GM18499 (cell line): ENCODE measurements around the gene HMX1.

Experiments
- ATAC-seq: cut with Tn5 transposase; IDR thresholded peaks from one replicate; pipeline ENCODE4 v1.9.1; 2021; ENCODE audit warnings: moderate number of reproducible peaks; ENCODE audit not compliant: insufficient read depth, unreplicated experiment

HMX1 gene

GRCh38 chr4:8893624-8894423 is 22.2 kb upstream of the HMX1 start:
- ATAC-seq = no peak

DNA sequence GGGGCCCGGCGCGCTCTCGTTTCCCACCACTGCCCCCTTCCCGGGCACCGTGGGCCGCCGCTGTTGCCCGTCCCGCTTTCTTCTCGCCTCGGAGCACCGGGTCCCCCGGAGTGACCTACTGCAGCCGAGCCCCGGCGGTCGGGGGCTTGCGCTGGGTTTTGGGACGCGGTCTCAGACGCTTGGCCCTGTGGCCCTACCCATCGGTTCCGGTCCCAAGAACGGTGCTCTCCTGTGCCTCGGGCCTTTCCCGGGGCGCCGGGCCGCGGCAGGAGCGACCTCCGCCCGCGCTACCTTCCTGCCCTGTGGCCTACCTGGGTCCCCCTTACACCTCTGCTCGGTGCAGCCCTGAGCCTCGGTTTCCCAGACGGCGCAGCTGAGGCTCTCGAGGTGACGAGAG is 21.6 kb upstream of the HMX1 start:
- no peak for ATAC-seq

GRCh38 chr4:8892556-8893226 is 21.1 kb upstream of the HMX1 start:
- no peak for ATAC-seq

DNA sequence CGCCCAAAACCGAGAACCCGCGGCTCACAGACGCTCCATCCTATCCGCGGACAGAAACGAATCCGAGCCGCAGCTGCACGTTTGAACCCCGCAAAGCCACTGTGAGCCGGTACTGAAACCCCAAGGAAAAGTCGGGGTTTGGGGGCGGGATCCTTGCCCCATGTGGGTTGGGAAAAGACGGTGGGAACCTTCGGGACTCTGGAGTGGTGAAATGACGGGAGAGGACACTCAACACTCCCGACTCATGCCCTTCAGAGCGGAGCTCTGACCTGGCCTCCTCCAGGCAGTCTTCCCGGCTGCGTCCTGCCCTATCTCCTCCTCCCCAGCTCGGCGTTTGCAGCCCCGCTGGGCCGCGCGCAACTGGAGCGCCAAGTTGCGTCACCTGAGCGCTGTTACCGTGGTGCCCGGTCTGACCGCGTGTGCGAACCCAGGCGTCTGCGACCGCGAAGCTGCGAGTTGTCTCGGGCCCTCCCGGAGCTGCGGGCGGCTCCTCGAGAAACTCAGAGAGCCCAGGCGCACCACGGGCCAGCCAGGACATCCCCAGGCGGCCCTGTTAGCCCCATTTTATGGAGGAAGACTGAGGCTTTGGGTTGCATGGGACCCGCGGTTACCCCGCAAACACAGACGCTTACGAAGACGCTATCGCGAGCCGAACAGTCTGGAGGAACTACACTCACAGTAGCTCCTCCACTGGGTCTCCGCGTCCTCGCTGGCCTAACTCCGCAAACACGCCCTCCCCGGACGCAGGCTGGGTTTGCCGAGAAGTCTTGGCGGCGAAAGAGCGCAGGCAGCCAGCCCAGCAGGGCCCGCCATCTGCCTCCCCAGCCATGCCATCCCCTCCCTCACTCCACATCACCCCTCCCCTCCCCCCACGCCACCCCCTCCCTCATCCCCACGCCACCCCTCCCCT is 20.3 kb upstream of the HMX1 start:
- ATAC-seq = no peak

GRCh38 chr4:8891255-8891645 is 19.6 kb upstream of the HMX1 start:
- no peak for ATAC-seq

DNA sequence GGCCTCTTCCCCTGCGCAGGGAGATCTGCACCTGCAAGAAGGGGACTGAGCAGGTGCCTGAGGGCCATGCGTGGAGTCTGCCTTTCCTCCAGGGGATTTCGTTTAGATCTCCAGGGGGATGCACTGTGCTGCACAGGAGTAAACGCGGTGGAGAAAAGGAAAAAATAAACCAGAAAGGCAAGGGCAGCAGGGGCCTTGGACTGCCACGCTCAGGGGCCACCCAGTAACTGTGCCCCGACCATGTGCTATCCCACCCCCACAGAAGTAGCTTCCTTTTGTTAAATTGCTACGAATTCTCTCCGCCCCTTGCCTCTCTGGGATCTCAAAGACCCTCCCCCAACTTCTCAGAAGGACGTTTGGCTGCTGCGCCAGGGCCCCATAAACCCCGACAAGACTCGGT is 17.2 kb upstream of the HMX1 start:
- ATAC-seq = no peak

DNA sequence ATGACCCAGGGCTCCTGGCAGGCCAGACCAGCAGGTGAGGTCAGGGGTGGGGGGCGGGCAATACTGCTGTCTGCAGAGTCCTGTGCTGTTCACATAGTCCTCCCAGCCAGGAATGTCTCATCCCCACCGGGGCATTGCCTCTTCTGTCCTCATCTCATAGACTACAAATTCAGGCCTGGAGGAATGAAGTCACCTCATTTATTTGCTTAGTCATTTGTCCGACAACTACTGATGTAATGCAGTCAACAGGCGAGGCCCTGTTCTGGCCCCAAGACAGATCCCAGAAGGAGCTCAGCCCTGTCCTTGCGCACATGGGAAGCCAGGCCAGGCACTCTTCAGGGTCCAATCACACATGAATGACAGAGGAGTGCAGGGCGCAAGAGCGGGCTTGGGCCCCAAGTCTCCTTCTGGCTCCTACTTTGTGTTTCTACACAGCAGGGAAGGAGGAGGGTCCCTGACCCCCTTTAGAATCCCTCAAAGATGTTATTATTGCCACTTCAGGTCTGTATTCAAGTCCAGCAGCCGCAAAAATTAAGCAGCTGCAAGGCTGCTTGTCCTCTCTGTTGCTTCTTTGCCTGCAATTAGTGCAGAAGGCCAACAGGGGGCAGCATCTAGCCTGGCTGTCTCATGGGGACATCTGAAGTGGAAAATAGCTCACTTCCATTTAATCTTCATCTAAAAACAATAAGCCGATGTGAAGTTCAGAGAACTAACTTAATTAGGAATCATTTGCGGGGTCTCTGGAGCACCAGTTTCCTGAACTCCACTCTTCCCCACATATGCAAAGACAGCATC is 15.2 kb upstream of the HMX1 start:
- ATAC-seq = no peak

- ATAC-seq = no peak
Observed at GRCh38 chr4:8882239-8882638, 10.6 kb upstream of the HMX1 start.

GRCh38 chr4:8880851-8881250 is 9.2 kb upstream of the HMX1 start:
- ATAC-seq = no peak

GRCh38 chr4:8879574-8879973 is 7.9 kb upstream of the HMX1 start:
- ATAC-seq = no peak

DNA sequence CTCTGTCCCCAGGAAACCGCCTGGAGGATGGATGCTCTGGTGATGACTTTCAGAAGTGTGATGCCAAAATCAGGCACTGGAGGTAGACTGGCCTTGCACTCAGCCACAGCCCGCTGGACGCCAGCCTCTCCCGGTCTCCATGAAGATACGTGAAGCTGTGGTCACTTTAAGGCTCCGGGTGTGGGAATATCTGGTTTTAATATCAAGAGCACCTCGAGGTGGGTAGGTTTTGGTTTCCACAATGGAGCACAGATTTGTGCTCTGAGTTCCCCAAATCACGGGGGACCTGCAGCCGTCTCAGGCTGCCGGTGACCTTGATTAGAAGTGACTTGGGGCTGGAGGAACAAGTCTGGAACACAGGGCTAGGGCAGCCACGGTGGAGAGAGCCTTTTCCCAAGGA is 6.8 kb upstream of the HMX1 start:
- no peak for ATAC-seq

DNA sequence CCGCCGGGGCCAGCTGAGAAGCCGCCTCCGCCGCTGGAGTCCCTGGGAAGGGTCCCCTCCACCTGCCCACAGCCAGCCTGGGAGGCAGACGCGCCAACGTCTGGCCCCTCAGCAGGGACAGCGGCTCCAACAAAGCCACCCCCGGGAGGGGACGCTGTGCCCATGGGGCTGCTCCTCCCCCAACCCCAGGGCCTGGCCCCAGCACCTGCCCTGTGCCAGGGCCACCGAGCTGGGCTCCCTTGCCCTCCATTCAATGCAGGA is 6.1 kb upstream of the HMX1 start:
- no peak for ATAC-seq

DNA sequence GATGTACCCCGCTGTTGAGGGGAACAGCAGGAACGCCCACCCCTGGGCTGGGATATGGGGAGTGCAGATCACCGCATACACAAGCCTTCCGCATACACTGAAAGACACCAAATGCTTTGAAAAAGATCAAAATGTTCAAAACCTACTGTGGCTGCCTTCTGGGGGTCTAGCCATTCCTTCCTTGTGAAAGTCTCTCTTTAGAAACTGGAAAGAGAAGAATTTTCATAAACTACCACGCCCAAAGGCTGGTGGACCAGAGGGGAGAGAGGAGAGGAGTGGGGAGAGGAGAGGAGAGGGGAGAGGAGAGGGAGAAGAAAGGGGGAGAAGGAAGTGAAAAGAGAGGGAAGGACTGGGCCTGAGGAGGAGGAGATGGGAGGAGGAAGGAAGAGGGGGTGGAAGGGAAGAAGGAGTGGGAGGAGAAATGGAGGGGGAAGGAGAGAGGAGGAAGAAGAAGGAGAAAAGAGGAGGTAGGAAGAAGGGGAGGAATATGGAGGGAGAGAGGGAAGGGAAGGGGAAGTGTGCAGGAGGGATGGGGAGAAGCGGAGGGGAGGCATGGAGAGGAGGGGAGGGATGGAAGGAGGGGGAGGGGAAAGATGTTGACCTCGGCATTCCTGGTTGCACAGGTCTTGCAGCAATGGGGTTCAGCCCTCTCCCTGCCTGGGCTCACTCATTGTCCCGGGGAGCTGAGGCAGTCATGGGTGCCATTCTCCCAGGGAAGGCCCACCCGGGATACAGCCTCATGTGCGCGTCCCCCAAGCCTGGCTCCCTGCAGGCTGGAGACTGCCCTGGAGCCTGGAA is 5.5 kb upstream of the HMX1 start:
- no peak for ATAC-seq

- no peak for ATAC-seq
Observed at GRCh38 chr4:8874896-8875680, 3.4 kb upstream of the HMX1 start.

DNA sequence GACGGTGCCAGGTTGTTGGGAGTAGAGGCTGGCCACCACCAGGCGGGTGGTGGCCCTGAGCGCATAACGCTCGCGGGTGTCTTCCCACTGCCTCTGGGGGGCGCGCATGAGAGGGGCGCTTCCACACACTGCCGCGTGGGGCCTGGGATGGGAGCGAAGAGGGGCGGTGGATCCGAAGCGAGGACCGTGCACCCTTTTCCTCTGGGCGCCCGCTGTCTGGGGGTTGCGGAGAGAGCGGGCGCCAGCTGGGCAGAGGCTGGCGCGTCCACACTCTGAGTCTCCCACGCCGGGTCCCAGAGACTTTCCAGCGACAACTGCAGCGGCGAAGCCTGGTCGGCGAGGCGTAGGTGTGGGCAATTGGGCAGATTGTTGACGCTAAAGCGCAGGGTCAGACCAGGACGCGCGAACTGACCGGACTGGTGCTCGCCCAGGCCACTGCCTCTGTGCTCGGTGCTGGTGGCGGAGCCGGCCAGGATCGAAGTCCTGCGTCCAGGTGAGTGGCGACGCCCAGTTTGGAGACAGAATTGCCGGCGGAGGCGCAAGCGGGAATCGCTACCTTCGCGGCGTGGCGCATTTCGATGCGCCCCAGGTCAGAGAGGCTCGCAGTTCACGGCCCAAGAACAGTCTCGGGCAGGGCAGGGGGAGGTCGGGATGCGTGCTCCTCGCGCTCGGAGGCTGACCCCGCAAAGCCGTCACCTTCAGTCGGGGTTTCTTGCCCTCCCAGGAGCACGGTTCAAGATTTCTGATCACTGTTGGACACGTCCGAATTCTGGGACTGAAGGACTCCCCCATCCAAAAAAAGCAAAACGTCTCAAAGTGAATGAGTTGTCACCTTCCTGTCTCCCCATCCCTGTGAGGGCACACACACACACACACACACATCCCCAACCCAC is 2.6 kb upstream of the HMX1 start:
- no peak for ATAC-seq

- ATAC-seq = no peak
Observed at GRCh38 chr4:8872402-8873291, 1.0 kb upstream of the HMX1 start.
